Activated T-cell treated with anti-CD3 and anti-CD28 coated beads for 24 hours (primary cell): ENCODE data around the gene MMP2.

Experiments used
- DNase-seq: peaks from one replicate; pipeline ENCODE4 v3.0.0-alpha.2; 2020; ENCODE audit warnings: low read depth

Gene MMP2

GRCh38 chr16:55469821-55470532, 9.0 kb upstream of the MMP2 start:
- no peak for DNase-seq

DNA sequence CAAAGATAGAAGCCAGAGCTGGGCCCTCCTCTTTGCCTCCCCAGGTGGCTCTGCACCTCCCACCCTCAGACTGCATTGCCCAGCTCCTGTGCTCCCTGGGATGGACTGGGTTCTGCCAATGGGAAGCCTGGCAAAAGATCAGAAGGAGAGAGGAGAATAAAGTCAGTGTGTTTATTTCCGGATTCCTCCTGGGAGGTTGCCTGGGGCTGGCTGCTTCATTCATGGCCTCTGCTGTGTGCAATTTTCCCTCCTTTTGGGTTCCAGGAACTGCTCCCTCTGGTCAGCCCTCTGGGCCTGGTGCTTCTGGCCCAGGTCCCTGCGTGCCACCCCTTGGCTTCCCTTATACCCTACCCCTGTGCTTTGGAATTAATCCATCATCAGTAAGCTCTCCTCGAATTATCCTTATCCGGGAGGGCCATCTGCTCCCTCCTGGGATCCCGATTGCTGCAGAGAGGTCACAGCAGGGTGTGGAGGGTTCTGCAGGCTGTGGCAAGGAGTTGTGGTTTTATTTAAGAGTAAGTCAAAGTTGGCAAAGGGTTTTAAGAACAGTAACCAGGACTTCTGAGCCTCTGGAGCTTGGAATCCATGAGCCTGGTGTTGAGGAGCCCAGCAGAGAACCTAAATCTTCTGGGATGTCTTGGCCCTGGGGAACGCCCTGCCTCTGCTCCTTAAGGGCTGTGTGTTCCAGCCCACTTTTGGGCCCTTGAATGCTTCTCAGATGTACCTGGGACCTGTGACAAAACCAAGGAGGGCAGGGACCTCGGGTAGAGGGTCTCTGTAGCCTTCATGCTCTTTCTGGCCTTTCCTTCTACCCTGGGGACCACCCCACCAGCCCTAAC, 8.2 kb upstream of the MMP2 start:
- no peak for DNase-seq

GRCh38 chr16:55471448-55472097, 7.4 kb upstream of the MMP2 start:
- no peak for DNase-seq

GRCh38 chr16:55473587-55473986, 5.4 kb upstream of the MMP2 start:
- DNase-seq, result no peak

GRCh38 chr16:55474821-55475220, 4.2 kb upstream of the MMP2 start:
- DNase-seq, result no peak

DNA sequence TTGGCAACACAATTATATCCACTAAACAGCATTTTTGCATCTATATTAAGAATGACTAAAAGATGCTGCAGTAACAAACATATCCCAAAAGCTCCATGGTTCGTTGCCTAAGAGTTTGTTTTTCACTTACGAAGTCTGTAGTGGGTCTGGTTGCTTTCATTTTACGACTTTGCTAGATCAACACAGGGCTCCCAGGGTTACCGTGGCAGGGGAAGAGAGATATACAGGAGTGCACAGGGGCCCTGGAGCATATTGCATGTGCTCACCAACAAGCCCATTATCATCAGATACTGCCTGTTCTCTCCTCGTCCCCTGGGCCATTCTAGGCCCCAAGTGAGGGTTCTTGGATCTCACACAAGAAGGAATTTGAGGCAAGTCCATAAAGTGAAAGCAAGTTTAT, 3.1 kb upstream of the MMP2 start:
- no peak for DNase-seq

- no peak for DNase-seq
Measured at GRCh38 chr16:55476625-55477533, 2.1 kb upstream of the MMP2 start.

DNA sequence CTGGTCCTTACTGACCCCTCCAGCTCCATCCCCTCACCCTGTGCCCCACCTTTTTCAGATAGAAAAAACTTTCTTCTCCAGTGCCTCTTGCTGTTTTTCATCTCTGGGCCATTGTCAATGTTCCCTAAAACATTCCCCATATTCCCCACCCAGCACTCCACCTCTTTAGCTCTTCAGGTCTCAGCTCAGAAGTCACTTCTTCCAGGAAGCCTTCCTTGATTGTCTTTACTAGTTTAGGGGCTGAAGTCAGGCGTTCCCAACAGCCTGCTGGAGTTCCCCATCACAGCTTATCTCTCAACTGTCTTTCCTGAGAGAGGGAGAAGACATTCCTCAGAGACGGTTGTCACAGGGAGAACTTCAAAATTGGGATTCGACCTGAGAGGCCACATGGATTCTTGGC, 1.3 kb upstream of the MMP2 start:
- DNase-seq, result no peak

GRCh38 chr16:55479430-55480140, 587 bp downstream of the MMP2 start:
- DNase-seq, result no peak

DNA sequence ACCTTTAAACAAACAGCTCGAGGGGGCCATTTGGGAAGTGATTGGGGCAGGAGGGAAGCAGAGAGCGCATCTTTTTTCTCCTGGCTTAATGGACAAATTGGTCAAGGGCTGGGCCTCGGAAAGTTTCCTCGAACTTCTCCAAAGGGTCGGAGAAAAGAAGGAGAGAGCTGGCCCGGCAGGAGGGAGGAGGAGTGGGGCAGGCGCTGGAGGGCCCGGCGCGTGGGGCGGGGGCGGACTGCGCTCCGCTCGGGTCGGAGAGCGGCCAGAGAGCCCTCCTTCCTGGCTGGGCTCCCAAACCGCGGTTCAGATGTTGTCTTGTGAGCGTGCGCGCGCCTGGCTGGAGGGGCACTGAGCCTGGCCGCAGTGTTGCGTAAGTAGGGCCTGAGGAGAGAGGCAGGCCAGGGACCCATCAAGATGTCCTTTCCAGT, 1.2 kb downstream of the MMP2 start:
- DNase-seq, result no peak

GRCh38 chr16:55481023-55481422, 2.0 kb downstream of the MMP2 start:
- no peak for DNase-seq

DNA sequence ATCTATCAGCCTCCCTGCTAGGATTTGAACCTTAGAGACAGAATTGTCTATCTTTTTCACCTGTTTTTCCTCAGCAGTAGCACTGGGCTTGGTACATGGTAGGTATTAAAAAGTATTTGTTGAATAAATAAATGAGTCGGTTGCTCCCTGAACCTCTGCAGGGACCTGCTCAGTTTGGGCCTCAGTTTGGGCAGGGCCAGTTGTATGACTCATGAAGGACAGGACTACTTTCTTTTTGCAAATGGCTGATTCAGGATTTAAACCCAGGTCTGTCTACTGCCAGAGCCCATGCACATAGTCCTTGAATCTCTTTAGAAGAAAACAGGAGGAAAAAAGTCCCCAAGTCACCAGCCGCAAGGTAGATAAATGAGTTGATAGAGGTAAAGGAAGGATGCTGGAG, 3.1 kb downstream of the MMP2 start:
- no peak for DNase-seq

DNA sequence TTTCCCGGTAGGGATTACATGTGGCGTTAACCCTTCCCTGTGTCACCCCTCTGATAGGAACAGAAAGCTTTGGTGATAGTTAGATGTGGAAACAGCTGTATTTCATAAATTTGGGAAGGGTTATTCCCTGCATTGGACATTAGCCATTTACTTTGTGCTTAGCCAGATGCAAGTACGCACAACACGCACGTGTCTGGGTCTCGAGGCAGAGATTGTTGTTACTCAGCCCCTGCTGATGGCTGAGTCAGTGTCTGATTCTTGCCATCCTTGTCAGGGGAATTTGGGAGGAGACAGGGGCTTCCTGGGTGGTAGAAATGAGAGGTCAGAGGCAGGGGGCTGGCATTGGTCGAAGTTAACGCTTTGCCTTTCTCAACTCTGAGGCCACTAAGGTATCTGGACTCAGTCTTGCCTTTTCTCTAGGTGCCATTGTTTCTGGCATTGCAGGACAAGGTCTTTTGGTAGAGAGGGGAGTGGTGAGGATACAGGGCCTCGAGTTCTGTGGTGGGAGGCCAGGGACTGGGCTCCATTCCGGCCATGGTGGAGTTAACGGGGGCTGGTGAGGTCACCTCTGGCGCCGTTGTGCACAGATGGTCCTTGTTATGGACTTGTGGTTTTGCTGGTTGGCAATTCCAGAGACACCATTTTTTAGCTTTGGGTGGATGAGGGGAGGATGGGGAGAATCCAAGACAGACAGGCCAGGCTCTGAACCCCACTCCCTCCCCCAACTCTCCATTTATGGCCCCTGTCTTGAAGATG, 8.2 kb downstream of the MMP2 start:
- no peak for DNase-seq

DNA sequence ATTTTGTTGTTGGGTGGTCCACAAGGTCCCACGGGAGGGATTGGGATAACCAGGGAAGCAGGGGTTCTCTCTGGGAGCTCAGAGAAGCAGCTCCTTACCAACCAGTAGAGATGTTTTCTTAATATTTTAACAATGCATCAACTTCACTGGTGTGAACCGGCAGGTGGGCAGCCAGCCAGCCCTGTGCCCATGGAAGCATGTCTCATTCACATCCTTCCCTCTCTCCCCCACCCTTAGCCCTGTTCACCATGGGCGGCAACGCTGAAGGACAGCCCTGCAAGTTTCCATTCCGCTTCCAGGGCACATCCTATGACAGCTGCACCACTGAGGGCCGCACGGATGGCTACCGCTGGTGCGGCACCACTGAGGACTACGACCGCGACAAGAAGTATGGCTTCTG, 9.3 kb downstream of the MMP2 start:
- DNase-seq, result no peak

GRCh38 chr16:55489119-55489955, 10.3 kb downstream of the MMP2 start:
- no peak for DNase-seq

DNA sequence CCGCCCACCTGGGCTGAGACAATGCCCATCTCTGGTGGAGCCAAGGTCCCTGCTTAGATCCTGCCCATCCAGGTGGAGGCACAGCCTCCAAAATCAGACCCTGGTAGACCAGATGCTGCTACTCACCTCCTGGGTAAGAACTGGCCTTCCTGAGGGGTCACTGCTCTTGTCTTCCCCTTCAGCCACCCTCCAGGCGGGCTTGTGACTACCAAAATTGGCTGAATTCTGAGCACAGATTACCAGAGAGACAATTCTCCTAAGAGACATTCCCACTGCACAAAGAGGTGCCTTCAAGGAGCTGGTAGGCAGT, 10.9 kb downstream of the MMP2 start:
- no peak for DNase-seq

GRCh38 chr16:55490301-55490700, 11.3 kb downstream of the MMP2 start:
- DNase-seq, result no peak

GRCh38 chr16:55491691-55492090, 12.7 kb downstream of the MMP2 start:
- DNase-seq, result no peak

GRCh38 chr16:55492756-55493380, 13.9 kb downstream of the MMP2 start:
- DNase-seq, result no peak
